Measurements from ENCODE around the gene AP3M1. TPM values are rescaled to one million over a fixed set of nuclear protein-coding genes. Genes with fewer than 3 reads are reported as not detected.

Gene AP3M1
- total RNA-seq, 1 experiment from 2014 or later, result 59.4 TPM

DNA sequence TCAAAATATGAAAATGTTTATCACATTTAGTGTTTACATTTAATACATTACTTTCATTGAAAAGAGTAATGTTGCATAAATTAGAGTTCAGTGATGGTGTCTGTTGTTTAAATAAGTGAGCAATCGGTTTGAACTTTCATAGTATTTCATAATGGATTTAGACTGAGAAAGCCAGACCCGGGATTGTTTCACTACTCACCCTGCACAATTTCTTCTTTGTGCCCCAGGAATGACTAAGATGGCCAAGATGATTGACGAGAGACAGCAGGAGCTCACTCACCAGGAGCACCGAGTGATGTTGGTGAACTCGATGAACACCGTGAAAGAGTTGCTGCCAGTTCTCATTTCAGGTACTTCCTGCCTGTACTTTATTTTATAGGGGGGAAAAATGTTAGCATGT, 78.1 kb downstream of the AP3M1 start:
- TF ChIP-seq, protein P1, sequence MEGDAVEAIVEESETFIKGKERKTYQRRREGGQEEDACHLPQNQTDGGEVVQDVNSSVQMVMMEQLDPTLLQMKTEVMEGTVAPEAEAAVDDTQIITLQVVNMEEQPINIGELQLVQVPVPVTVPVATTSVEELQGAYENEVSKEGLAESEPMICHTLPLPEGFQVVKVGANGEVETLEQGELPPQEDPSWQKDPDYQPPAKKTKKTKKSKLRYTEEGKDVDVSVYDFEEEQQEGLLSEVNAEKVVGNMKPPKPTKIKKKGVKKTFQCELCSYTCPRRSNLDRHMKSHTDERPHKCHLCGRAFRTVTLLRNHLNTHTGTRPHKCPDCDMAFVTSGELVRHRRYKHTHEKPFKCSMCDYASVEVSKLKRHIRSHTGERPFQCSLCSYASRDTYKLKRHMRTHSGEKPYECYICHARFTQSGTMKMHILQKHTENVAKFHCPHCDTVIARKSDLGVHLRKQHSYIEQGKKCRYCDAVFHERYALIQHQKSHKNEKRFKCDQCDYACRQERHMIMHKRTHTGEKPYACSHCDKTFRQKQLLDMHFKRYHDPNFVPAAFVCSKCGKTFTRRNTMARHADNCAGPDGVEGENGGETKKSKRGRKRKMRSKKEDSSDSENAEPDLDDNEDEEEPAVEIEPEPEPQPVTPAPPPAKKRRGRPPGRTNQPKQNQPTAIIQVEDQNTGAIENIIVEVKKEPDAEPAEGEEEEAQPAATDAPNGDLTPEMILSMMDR (conservative IDR thresholded peaks at IDR 0.05), result no peak
- no peak for TF ChIP-seq EZH2 (IDR thresholded peaks at IDR 0.05; ENCODE audit: low read depth)
- CTCF ChIA-PET, result no interaction called here
- no peak overlapping the region for H2AFZ ChIP-seq
- H3K4me2 ChIP-seq, result no peak overlapping the region
- peaks cover 55% of the 10 kb centered on the region for H3F3A ChIP-seq (ENCODE audit: insufficient read depth, low read depth)
- POLR2A ChIA-PET (ENCODE audit: unreplicated experiment), result interaction anchor here (0.6 kb wide), 1 partner anchor 115 kb away, joined by 7 read pairs; no protein-coding TSS in a partner anchor
- peaks cover 4% of the 10 kb centered on the region; the same call in 1 of the 2 replicates for H4K20me1 ChIP-seq (ENCODE audit: insufficient read depth)
- H3K9me3 ChIP-seq (ENCODE audit: insufficient read depth, low read depth), result no peaks in the 10 kb centered on the region
- peaks cover 3% of the 10 kb centered on the region; the same call in 1 of the 2 replicates for H3K4me1 ChIP-seq (replicated peaks; ENCODE audit: insufficient read depth)
- H3K36me3 ChIP-seq (ENCODE audit: low read depth), result peaks cover 51% of the 10 kb centered on the region
- intact Hi-C loops (cut with micrococcal nuclease; ENCODE audit: unreplicated experiment), result no loop called here
- no peak overlapping the region for H3K4me3 ChIP-seq
- H3K27me3 ChIP-seq (ENCODE audit: insufficient read depth, low read depth), result no peaks in the 10 kb centered on the region
- peak overlapping the region; percentile 41 for H3K27ac ChIP-seq
- BruUV-seq (replicated peaks), result no TSS peak
- DNase-seq, result peak in 1 of 2 experiments; percentile 75
- no peaks in the 10 kb centered on the region for H3K9me2 ChIP-seq (ENCODE audit: insufficient read depth)
- H3K79me2 ChIP-seq (ENCODE audit: low read depth), result peaks cover 26% of the 10 kb centered on the region

DNA sequence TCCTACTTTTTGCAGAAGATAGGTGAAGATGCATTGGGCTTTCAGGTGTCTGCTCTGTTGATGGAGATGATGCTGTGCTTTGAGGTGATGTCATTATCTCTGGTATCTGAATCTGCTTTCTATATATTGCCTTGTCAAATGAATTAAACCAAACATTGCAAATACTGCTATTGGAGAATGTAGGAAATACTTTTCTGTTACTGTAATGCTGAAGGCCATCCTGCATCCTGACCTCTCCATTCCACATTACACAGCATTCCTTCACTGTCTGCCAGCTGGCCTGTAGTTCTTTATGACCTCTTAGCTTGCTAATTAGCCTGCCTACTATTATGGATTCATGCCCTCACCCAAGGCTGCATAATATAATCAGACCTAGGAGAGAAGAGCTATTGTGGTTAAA, 79.5 kb downstream of the AP3M1 start:
- Histone ChIP-seq H4K20me1 (ENCODE audit: insufficient read depth) (peaks cover 4% of the 10 kb centered on the region; the same call in 1 of the 2 replicates), H3K9me2 (ENCODE audit: insufficient read depth) (no peaks in the 10 kb centered on the region), H3K4me3 (no peak overlapping the region), H3K79me2 (ENCODE audit: low read depth) (peaks cover 35% of the 10 kb centered on the region), H3K36me3 (ENCODE audit: low read depth) (peaks cover 43% of the 10 kb centered on the region), H3K9me3 (ENCODE audit: insufficient read depth, low read depth) (no peaks in the 10 kb centered on the region), H2AFZ (no peak overlapping the region), H3K27ac (no peak overlapping the region), H3K27me3 (ENCODE audit: insufficient read depth, low read depth) (no peaks in the 10 kb centered on the region), H3K4me2 (no peak overlapping the region), H3F3A (ENCODE audit: insufficient read depth, low read depth) (peaks cover 58% of the 10 kb centered on the region), H3K4me1 (replicated peaks; ENCODE audit: insufficient read depth) (no peaks in the 10 kb centered on the region; the same call in 1 of the 2 replicates)
- intact Hi-C loops (cut with micrococcal nuclease; ENCODE audit: unreplicated experiment), result no loop called here
- ChIA-PET CTCF (no interaction called here), POLR2A (ENCODE audit: unreplicated experiment) (interaction anchor here (0.6 kb wide), 1 partner anchor 175 kb away, joined by 3 read pairs; no protein-coding TSS in a partner anchor)
- BruUV-seq (replicated peaks), result no TSS peak
- no peak for TF ChIP-seq EZH2 (IDR thresholded peaks at IDR 0.05; ENCODE audit: low read depth)
- TF ChIP-seq, protein P1 (conservative IDR thresholded peaks at IDR 0.05), result no peak
- no peak for DNase-seq

Other genes starting within 250 kb of the AP3M1 start
- 90.3 and 94.9 TPM in 2 replicates for gene PLAU, start 239.7 kb downstream of the AP3M1 start, total RNA-seq (2021)
- 208 and 225 TPM in 2 replicates for gene VCL, start 152.7 kb downstream of the AP3M1 start, total RNA-seq (2021)
- gene ADK, start 393 bp upstream of the AP3M1 start, total RNA-seq (2021), result 133 and 159 TPM in 2 replicates